Kidney (tissue), 14 donors: ENCODE results near the gene GRIN2A. TPM values are rescaled to one million over a fixed set of nuclear protein-coding genes. Genes with fewer than 3 reads are reported as not detected.

ENCODE experiments used
- DNase-seq, 5 donors: peaks; one replicate each; pipeline ENCODE4 v3.0.0-alpha.2; 2013 to 2020
- FAIRE-seq: peaks from 2 replicates; lab custom pipeline; 2012; peaks lifted over from hg19 to GRCh38; lab: Jason Lieb, UNC
- H3K27ac ChIP-seq, 2 donors: one replicate each; pipeline ENCODE4 v1.7.0; 2013; ENCODE audit warnings: low read depth in 2 of 2, low read length in 2 of 2, inconsistent platforms in 1 of 2
- H3K27me3 ChIP-seq: one replicate; pipeline ENCODE4 v1.7.1; 2013; ENCODE audit warnings: low read length, inconsistent platforms; ENCODE audit not compliant: control insufficient read depth, insufficient read depth
- H3K36me3 ChIP-seq, 3 donors: one replicate each; pipeline versions ENCODE4 v1.7.0 to v1.7.1; 2013; ENCODE audit warnings: low read length in 3 of 3, control low read depth in 1 of 3, inconsistent platforms in 1 of 3; ENCODE audit not compliant: insufficient read depth in 3 of 3, control insufficient read depth in 2 of 3
- H3K4me1 ChIP-seq, 3 donors: one replicate each; pipeline versions ENCODE4 v1.7.0 to v1.7.1; 2013; ENCODE audit warnings: low read length in 3 of 3, inconsistent platforms in 1 of 3, low read depth in 1 of 3; ENCODE audit not compliant: control insufficient read depth in 2 of 3, insufficient read depth in 2 of 3
- H3K4me3 ChIP-seq, 3 donors: one replicate each; pipeline versions ENCODE4 v1.7.0 to v1.8.1; 2013; ENCODE audit warnings: low read length in 3 of 3, control low read depth in 1 of 3, inconsistent platforms in 1 of 3
- H3K9ac ChIP-seq, 3 donors: one replicate each; pipeline versions ENCODE4 v1.7.0 to v1.7.1; 2013; ENCODE audit warnings: low read length in 3 of 3, control low read depth in 1 of 3, inconsistent platforms in 1 of 3
- H3K9me3 ChIP-seq, 3 donors: one replicate each; pipeline versions ENCODE4 v1.7.0 to v1.7.1; 2013; ENCODE audit warnings: low read length in 3 of 3, control low read depth in 1 of 3, inconsistent platforms in 1 of 3; ENCODE audit not compliant: control insufficient read depth in 2 of 3, insufficient read depth in 1 of 3
- intact Hi-C: fragments of 100-400 bp; cut with DNase I; formaldehyde crosslinking; loops from one replicate; pipeline ENCODE4 v1.11.1; 2022
- polyA plus RNA-seq: library from polyadenylated mRNA; stranded (reverse); fragments of 350-450 nt; fragmentation: Illumina TruSeq; extraction: RNeasy Lipid Tissue Mini Kit (QIAGEN cat#74804); gene quantifications from one replicate; pipeline ENCODE4 v1.2.3, GENCODE V29; 2014; ENCODE audit warnings: low read depth, low replicate concordance; ENCODE audit not compliant: insufficient read depth
- total RNA-seq: library from RNA; stranded (reverse); fragmentation: NEBNext Ultra II Directional; extraction: Animal tissue kit (Norgen Biotek cat#: 25700); gene quantifications from one replicate; pipeline ENCODE4 v1.2.1, GENCODE V29; 2021
- TF ChIP-seq, protein P1 (sequence below): IDR thresholded peaks from 3 replicates; pipeline ENCODE4 v1.5.1; 2012; ENCODE audit warnings: mild to moderate bottlenecking, moderate library complexity, borderline replicate concordance; ENCODE audit not compliant: insufficient read depth; ENCODE audit errors: extremely low read depth
- donor health status: control.
- donor health status: control.
- donor health status: control.
- donor health status: control.
- donor health status: control.
- donor health status: DM: yes; HTN: yes; CAD: no.
- donor health status: Normal renal cell carcinoma (clear cell type).

GRIN2A gene
- total and polyA plus RNA-seq, 2 donors from 2014 or later, result 0.28 to 6.5 TPM

DNA sequence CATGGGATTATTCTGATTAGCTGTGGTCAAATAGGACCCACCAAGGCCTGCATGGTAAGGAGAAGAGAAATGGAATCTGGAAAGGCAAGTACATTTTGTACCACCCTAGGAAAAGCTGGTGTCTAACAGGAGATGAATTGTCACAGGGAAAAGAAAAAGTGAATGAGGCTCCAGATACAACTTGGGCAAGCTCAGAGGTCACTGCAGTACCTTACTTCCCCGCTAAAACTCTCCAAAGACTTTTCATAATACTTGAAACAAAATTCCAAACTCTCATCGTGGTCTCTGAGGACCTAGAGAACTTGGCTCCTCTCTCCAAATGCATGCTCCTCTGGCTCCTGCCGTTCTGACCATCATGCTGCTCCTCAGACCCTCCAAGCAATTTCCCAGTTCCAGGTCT, 262.8 kb downstream of the GRIN2A start:
- Histone ChIP-seq H3K36me3 (no peaks in the 10 kb centered on the region), H3K4me3 (no peak overlapping the region), H3K9ac (no peak overlapping the region), H3K4me1 (no peaks in the 10 kb centered on the region), H3K27me3 (no peaks in the 10 kb centered on the region), H3K27ac (no peak overlapping the region), H3K9me3 (no peaks in the 10 kb centered on the region)
- FAIRE-seq (no peak), DNase-seq (no peak)
- intact Hi-C loops, result no loop called here
- TF ChIP-seq, protein P1, sequence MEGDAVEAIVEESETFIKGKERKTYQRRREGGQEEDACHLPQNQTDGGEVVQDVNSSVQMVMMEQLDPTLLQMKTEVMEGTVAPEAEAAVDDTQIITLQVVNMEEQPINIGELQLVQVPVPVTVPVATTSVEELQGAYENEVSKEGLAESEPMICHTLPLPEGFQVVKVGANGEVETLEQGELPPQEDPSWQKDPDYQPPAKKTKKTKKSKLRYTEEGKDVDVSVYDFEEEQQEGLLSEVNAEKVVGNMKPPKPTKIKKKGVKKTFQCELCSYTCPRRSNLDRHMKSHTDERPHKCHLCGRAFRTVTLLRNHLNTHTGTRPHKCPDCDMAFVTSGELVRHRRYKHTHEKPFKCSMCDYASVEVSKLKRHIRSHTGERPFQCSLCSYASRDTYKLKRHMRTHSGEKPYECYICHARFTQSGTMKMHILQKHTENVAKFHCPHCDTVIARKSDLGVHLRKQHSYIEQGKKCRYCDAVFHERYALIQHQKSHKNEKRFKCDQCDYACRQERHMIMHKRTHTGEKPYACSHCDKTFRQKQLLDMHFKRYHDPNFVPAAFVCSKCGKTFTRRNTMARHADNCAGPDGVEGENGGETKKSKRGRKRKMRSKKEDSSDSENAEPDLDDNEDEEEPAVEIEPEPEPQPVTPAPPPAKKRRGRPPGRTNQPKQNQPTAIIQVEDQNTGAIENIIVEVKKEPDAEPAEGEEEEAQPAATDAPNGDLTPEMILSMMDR, result no peak

DNA sequence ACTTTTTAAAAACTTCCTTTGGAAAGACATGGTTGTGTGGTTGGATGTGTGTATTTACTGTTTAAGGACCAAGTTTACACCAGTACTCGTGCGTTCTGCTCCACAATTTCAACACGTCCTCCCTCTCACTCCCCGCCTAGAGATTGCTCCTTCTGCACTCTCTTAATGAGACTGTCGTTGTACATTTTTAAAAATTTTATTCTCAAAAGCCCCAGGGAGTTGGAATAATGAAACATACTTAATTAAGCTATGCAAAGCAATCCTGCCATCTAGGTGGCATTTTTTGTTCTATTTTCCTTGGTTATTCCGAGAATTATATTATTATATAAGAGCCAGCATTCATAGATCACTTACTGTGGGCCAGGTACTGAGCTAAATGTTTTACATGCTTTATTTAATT, 264.5 kb downstream of the GRIN2A start:
- Histone ChIP-seq H3K4me3 (no peak overlapping the region), H3K36me3 (no peaks in the 10 kb centered on the region), H3K9me3 (no peaks in the 10 kb centered on the region), H3K9ac (no peak overlapping the region), H3K27ac (no peak overlapping the region), H3K4me1 (peaks cover 0 to 3% (median 0%) of the 10 kb centered on the region in 3 donors), H3K27me3 (no peaks in the 10 kb centered on the region)
- DNase-seq (no peak), FAIRE-seq (no peak)
- intact Hi-C loops, result no loop called here
- TF ChIP-seq, protein P1, result no peak

DNA sequence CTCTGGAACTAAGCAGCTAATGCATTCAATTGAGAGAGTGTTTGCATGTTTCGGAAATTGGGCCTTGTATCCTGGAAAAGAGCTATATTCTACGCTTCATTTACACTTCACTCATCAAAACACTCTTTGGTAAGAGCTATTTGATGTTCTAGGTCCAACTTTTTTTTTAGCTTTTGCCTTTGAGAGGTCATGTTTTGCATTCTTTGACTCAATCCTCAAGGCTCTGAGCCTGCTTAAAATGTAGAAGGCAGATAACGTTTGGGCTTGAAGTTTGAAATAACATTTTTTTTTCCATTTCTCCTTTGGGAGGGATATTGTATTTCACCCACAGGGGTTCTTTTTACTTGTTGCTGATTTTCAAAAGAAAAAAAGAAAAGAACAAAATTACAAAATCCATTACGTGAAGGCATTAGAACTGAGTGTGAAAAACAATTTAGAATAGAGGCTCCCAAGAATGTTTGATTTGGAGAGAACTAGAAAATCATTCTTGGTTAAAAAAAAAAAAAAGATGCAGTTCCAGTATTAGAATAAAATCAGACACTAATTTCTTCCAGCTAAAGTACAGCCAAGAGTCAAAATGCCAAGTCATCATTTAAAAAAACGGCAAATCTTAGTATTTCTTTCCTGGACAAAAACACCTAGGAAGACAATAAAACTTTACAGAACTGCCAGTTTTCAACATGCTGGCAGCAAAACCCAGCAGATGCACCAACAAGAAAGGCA, 268.5 kb downstream of the GRIN2A start:
- Histone ChIP-seq H3K4me1 (peaks cover 0 to 3% (median 0%) of the 10 kb centered on the region in 3 donors), H3K27ac (no peak overlapping the region), H3K9ac (no peak overlapping the region), H3K4me3 (no peak overlapping the region), H3K27me3 (no peaks in the 10 kb centered on the region), H3K9me3 (no peaks in the 10 kb centered on the region), H3K36me3 (no peaks in the 10 kb centered on the region)
- TF ChIP-seq, protein P1, result no peak
- no peak for DNase-seq
- no peak for FAIRE-seq
- intact Hi-C loops, result no loop called here
